ENCODE results near the gene DNAH14.

Gene DNAH14

GRCh38 chr1:224914292-224914900, 15.1 kb upstream of the DNAH14 start:
- Histone ChIP-seq H3K4me3 (replicated peaks; ENCODE audit: low read depth, low read length) (no peak overlapping the region), H3K27me3 (replicated peaks; ENCODE audit: control insufficient read depth, insufficient read depth, low read length) (no peaks in the 10 kb centered on the region), H3K36me3 (ENCODE audit: control insufficient read depth, insufficient read depth, low read length) (no peaks in the 10 kb centered on the region)
- TF ChIP-seq, protein P1, sequence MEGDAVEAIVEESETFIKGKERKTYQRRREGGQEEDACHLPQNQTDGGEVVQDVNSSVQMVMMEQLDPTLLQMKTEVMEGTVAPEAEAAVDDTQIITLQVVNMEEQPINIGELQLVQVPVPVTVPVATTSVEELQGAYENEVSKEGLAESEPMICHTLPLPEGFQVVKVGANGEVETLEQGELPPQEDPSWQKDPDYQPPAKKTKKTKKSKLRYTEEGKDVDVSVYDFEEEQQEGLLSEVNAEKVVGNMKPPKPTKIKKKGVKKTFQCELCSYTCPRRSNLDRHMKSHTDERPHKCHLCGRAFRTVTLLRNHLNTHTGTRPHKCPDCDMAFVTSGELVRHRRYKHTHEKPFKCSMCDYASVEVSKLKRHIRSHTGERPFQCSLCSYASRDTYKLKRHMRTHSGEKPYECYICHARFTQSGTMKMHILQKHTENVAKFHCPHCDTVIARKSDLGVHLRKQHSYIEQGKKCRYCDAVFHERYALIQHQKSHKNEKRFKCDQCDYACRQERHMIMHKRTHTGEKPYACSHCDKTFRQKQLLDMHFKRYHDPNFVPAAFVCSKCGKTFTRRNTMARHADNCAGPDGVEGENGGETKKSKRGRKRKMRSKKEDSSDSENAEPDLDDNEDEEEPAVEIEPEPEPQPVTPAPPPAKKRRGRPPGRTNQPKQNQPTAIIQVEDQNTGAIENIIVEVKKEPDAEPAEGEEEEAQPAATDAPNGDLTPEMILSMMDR (IDR thresholded peaks at IDR 0.05; ENCODE audit: insufficient read depth, low read length, poor library complexity, severe bottlenecking): no peak
- no peak for DNase-seq (ENCODE audit: extremely low read depth, insufficient read length)

DNA sequence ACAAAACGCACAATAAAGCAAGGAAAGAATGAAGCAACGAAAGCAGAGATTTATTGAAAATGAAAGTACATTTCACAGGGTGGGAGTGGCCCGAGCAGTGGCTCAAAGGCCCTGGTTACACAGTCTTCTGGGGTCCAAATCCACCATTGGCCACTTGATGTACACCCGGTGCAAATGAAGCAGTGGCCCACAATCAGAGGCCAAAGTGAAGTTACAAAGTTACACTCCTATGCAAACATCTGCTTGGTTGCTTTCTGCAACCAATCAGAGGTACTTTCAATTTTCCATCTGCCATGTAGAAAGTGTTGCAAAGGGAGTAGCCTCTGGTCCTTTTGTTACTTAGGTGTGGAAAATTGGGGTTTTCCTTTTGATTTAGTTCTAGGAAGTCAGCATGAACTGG, 10.0 kb upstream of the DNAH14 start:
- TF ChIP-seq, protein P1 (IDR thresholded peaks at IDR 0.05; ENCODE audit: insufficient read depth, low read length, poor library complexity, severe bottlenecking): no peak
- H3K27me3 ChIP-seq (replicated peaks; ENCODE audit: control insufficient read depth, insufficient read depth, low read length): no peaks in the 10 kb centered on the region
- H3K4me3 ChIP-seq (replicated peaks; ENCODE audit: low read depth, low read length): no peak overlapping the region
- no peak for DNase-seq (ENCODE audit: extremely low read depth, insufficient read length)
- H3K36me3 ChIP-seq (ENCODE audit: control insufficient read depth, insufficient read depth, low read length): no peaks in the 10 kb centered on the region

DNA sequence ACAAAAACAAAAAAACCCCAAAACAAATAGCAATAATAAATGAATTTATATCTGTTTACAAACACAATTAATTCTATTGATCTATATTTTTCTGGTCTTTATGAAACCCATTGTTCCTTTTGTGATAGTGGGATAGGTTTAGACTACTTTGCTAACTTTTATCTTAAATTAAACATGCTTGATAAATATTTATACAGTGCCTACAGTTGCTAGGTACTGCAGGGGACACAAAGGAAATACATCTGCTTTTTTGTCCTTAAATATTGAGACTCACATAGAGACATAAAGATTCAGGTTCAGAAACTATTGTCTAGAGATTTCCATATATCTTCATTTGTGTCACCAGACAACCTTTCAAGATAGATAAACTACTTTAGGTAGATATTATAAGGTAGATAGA, 8.5 kb upstream of the DNAH14 start:
- no peaks in the 10 kb centered on the region for H3K27me3 ChIP-seq (replicated peaks; ENCODE audit: control insufficient read depth, insufficient read depth, low read length)
- no peaks in the 10 kb centered on the region for H3K36me3 ChIP-seq (ENCODE audit: control insufficient read depth, insufficient read depth, low read length)
- H3K4me3 ChIP-seq (replicated peaks; ENCODE audit: low read depth, low read length): no peak overlapping the region
- TF ChIP-seq, protein P1 (IDR thresholded peaks at IDR 0.05; ENCODE audit: insufficient read depth, low read length, poor library complexity, severe bottlenecking): no peak
- no peak for DNase-seq (ENCODE audit: extremely low read depth, insufficient read length)

DNA sequence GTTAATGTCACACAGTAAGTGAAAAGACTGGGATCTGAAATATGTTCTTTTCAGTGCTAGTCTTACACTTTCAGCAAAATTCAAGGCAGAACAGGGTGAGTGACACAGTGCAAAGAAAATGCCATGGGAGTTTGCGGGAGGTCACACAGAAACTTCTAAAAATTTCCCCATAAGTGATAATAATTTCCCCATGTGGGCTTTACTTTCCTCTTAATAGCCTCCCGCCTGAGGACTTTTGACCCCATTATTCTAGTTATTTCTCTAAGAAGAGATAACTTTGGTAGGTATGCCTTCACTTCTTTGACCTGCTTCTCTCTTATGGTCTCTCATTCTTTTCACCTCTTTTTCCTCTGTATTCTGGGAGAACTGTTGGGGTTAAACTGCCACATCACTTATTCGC, 8.1 kb upstream of the DNAH14 start:
- H3K4me3 ChIP-seq (replicated peaks; ENCODE audit: low read depth, low read length): no peak overlapping the region
- no peak for DNase-seq (ENCODE audit: extremely low read depth, insufficient read length)
- no peaks in the 10 kb centered on the region for H3K27me3 ChIP-seq (replicated peaks; ENCODE audit: control insufficient read depth, insufficient read depth, low read length)
- TF ChIP-seq, protein P1 (IDR thresholded peaks at IDR 0.05; ENCODE audit: insufficient read depth, low read length, poor library complexity, severe bottlenecking): no peak
- H3K36me3 ChIP-seq (ENCODE audit: control insufficient read depth, insufficient read depth, low read length): no peaks in the 10 kb centered on the region

GRCh38 chr1:224922404-224923164, 6.9 kb upstream of the DNAH14 start:
- DNase-seq (ENCODE audit: extremely low read depth, insufficient read length): peak; percentile 6
- TF ChIP-seq, protein P1 (IDR thresholded peaks at IDR 0.05; ENCODE audit: insufficient read depth, low read length, poor library complexity, severe bottlenecking): peak; percentile 71
- Histone ChIP-seq H3K36me3 (ENCODE audit: control insufficient read depth, insufficient read depth, low read length) (no peaks in the 10 kb centered on the region), H3K27me3 (replicated peaks; ENCODE audit: control insufficient read depth, insufficient read depth, low read length) (no peaks in the 10 kb centered on the region), H3K4me3 (replicated peaks; ENCODE audit: low read depth, low read length) (no peak overlapping the region)
